HG03521 (cell line): ENCODE data around the gene GPR62.

Source experiments
- ATAC-seq: cut with Tn5 transposase; IDR thresholded peaks from one replicate; pipeline ENCODE4 v1.9.1; 2021; ENCODE audit warnings: mild to moderate bottlenecking, moderate library complexity; ENCODE audit not compliant: unreplicated experiment

Gene GPR62

DNA sequence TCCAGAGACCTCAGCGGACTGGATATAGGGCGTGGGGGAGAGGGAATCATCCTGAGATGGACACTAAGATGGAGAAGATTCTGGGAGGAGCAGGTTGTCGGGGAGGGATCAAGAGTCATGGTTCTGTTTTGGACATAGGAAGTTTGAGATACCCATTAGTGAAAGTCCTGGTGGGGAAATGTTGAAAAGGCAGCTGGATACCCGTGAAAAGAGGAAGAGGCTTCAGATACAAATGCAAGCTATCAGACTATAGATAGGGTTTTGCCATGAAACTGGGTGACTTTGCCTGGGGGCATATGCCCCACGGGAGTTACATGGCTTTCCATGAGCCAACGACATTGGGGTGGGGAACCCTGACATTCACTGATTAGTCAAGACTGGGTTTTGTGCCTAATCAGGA, 1.1 kb upstream of the GPR62 start:
- no peak for ATAC-seq

DNA sequence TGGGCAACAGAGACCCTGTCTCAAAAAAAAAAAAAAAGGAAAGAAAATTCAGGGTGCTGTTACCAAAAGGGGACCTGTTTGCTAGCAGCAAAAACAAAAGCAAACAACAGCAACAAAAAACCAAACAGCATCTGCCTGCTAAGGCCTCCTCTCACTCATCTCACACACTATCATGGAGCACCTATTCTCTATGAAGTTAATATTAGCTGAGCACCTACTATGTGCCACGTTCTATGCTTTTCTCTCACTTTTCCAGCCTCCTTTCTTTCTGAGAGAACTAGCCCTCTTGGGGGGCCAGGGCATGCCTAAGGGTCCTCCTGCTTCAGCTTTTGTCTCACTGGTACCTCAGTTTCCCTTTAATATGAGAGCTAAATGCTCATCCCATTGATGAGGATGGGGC, 468 bp upstream of the GPR62 start:
- no peak for ATAC-seq

GRCh38 chr3:51955893-51956770, 951 bp downstream of the GPR62 start:
- no peak for ATAC-seq

GRCh38 chr3:51957520-51958205, 2.5 kb downstream of the GPR62 start:
- ATAC-seq: no peak

GRCh38 chr3:51958603-51959521, 3.7 kb downstream of the GPR62 start:
- ATAC-seq: no peak

- ATAC-seq: no peak
These were observed 4.5 kb downstream of the GPR62 start for GRCh38 chr3:51959651-51960050.

- ATAC-seq: no peak
These were observed 5.2 kb downstream of the GPR62 start for GRCh38 chr3:51960386-51960785.

DNA sequence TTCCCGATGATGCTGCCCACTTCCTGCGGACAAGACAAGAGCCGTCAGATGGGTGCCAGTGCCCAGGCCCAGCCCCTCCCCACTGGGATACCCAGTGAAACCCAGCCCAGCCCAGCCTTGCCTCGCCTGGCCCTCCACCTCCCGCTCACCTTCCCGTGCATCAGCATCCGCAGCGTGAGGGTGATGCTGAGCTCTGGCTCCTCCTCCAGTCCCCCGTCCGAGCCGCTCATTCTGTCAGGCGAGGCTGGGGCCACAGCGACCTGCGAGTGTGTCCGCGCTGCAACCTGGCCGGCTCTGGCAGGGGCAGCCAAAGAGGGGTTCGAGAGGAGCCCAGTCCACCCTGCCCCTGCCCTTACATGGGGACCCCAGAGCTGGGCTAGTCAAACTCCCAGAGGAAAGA, 5.8 kb downstream of the GPR62 start:
- no peak for ATAC-seq

DNA sequence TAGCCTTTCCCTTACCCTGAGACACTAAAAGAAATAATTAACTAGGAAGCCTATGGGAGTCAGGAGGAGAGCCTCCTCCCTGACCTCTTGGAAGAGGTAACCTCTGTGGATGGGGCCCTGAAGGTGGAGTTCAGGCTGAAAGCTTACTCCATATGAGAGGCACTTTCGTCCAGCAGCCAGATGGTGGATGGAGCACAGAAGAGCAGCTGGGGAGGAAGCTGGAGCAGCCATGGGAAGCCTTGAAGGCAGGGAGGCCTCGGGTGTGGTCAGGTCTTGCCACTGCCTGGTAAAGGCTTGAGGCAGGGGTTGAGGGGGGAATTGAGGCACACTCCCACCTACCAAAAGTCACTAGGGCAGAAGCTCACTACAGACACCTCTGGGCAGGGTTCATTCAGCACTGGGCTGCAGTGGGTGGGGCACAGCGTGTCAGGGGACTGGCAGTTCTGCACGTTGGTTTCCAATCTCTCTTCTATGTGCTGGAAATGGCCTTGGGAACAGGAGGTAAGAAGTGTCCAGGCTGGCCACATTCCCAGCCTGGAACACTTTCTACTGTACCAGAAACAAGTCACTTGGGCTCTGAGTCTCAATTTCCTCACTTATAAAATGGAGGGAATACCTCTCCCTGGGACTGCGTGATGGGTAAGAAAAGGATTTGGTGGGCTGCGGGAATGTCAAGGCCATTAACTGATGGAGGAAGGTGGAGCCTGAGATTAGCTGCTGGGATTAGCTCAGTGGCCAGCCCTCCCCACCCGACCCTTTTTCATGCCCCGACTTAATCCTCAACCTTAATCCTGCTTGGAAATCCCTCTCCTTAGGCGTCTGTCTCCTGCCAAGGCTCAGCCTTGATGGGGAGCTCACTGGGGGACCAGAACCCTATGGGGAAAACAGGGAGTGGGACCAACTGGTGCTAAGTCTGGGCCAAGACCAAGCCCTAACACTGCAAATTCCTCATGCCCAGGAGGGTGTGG, 6.7 kb downstream of the GPR62 start:
- ATAC-seq: no peak

GRCh38 chr3:51962854-51963530, 7.8 kb downstream of the GPR62 start:
- ATAC-seq: no peak

- ATAC-seq: no peak
These were observed 8.8 kb downstream of the GPR62 start for GRCh38 chr3:51963951-51964451.

- no peak for ATAC-seq
These were observed 9.3 kb downstream of the GPR62 start for GRCh38 chr3:51964521-51964920.

GRCh38 chr3:51966016-51966415, 10.8 kb downstream of the GPR62 start:
- no peak for ATAC-seq

DNA sequence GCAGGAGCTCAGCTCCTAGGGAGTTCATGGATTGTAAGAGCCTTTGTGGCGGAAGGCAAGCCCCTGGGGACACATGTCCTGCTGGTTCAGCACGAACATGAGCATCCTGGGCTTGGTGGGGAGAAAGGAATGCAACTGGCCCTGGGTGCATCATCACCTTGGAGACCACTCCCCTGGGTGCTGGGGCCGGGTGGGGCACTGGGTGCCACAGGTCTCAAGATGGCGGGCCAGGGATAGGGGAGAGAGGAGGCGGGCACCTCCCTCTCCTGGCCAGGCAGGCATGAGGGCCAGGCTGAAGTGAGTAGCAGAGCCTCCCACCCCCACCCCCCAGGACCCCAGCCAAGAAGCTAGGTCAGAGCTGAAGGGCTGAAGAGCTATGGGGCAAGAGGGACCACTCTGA, 11.3 kb downstream of the GPR62 start:
- no peak for ATAC-seq

GRCh38 chr3:51966922-51967383, 11.8 kb downstream of the GPR62 start:
- peak; percentile 47 for ATAC-seq

DNA sequence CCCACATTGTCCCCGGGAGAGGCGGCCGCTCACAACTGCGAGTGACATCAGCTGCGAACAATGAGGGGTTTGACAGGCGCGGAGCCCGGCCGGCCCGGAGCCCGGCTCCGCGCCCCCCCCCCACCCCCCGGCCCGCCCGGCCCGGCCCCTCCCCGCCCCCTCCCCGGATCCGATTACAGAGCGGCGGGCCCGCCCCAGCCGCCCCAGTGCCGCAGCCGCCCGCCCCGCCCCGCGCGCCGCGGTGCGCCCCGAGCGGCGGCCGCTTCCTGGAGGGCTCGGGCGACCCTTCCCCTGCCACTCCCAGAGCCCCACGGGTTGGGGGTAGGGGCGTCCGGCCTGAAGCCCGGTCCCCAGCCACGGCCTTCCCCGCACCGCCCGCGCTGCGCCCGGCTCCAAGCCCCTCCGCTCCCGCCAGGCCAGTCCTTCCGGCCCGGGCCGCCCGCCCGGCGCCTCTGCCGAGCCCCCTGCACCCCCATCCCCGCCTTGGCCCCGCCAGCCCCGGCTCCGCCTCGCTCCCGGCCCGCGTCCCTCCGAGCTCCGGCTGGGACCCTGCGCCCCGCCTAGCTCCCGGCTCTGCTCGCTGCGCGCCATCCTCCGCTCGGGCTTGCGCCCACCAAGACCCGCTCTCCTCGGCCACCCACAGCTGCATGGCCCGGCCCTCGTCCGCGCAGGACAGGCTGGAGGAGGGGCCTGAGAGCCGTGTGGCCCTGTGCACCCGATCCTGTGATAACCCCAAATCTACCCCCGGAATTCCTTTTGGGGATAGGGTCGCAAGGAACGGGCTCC, 12.4 kb downstream of the GPR62 start, which contains the start of gene PCBP4:
Gene PCBP4 (minus strand): TSS at position 71 of the 786 bp plus-strand sequence. CDS start 6,214 bp downstream, outside the sequence.
- peak; percentile 46 for ATAC-seq

DNA sequence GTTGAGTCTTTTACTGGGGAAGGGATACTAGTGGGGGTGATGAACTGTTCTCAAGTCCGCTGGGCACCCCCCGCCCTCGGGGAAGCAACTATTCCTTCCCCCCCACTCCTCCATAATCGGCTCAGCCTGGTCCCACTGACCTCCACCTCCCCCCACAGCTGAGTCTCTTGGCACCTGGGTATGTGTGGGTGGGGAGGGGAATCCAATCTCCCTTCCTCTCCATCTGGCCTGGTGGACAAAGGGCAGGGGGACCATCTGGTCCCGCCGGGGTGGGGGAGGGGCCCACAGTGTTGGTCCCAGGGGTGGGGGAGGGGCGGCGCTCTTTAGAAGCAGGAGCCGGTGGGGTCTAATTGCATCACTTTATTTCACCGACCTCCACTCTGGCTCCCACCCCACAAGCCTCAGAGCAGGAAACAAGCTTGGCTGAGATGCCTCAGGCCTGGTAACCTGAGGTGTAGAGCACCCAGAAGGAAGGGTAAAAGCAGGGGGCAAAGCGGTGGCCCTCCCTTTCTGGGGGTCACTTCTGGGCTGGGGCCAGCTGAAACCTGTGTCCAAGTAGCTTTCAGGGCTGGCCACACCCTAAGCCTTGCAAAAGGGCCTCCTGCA, 13.1 kb downstream of the GPR62 start:
- no peak for ATAC-seq
